GM18951 (cell line): ENCODE data around the gene SYDE1.

ENCODE experiments used
- POLR2A ChIP-seq: IDR thresholded peaks from 4 replicates; pipeline ENCODE4 v1.6.1; 2011; ENCODE audit warnings: mild to moderate bottlenecking; ENCODE audit not compliant: insufficient read length, insufficient read depth; ENCODE audit errors: extremely low read depth
- in situ Hi-C: fragments of 300-500 bp; cut with MboI; formaldehyde crosslinking; loops from one replicate; pipeline ENCODE4 v1.12.0; 2022; ENCODE audit warnings: low sequenced_read_pairs, mixed read lengths, inconsistent platforms; ENCODE audit not compliant: unreplicated experiment

The SYDE1 gene

GRCh38 chr19:15115080-15115479 is 7.9 kb downstream of the SYDE1 start:
- TF ChIP-seq POLR2A, result no peak
- in situ Hi-C loops, result no loop called here

GRCh38 chr19:15115762-15116615 is 8.8 kb downstream of the SYDE1 start:
- no peak for TF ChIP-seq POLR2A
- in situ Hi-C loops, result no loop called here

GRCh38 chr19:15116856-15117255 is 9.7 kb downstream of the SYDE1 start:
- in situ Hi-C loops, result no loop called here
- no peak for TF ChIP-seq POLR2A

GRCh38 chr19:15118248-15118647 is 11.0 kb downstream of the SYDE1 start:
- in situ Hi-C loops, result no loop called here

GRCh38 chr19:15118789-15119494 is 11.7 kb downstream of the SYDE1 start:
- in situ Hi-C loops, result no loop called here
- no peak for TF ChIP-seq POLR2A

More at GRCh38 chr19:15118248-15118647, 11.0 kb downstream of the SYDE1 start:
- TF ChIP-seq POLR2A, result no peak

GRCh38 chr19:15120135-15121026 is 13.2 kb downstream of the SYDE1 start:
- in situ Hi-C loops, result no loop called here
- no peak for TF ChIP-seq POLR2A

- in situ Hi-C loops, result no loop called here
- TF ChIP-seq POLR2A, result no peak
These were observed 15.3 kb downstream of the SYDE1 start for GRCh38 chr19:15122331-15123030.

- in situ Hi-C loops, result no loop called here
- no peak for TF ChIP-seq POLR2A
These were observed 16.1 kb downstream of the SYDE1 start for GRCh38 chr19:15123031-15123890.

GRCh38 chr19:15123900-15124299 is 16.7 kb downstream of the SYDE1 start:
- in situ Hi-C loops, result no loop called here
- no peak for TF ChIP-seq POLR2A

GRCh38 chr19:15124572-15125231 is 17.5 kb downstream of the SYDE1 start:
- in situ Hi-C loops, result no loop called here
- no peak for TF ChIP-seq POLR2A
